AG08395 (cell line): ENCODE results near the gene SMC1B.
"Not testable (repeated sequence)": the region's sequence is repeated elsewhere in the genome, so short reads cannot be mapped to it uniquely, and the experiment has no call there.

Experiments used
- DNase-seq: peaks from one replicate; pipeline ENCODE4 v3.0.0; 2012; ENCODE audit warnings: mixed read lengths, low spot score

SMC1B gene

DNA sequence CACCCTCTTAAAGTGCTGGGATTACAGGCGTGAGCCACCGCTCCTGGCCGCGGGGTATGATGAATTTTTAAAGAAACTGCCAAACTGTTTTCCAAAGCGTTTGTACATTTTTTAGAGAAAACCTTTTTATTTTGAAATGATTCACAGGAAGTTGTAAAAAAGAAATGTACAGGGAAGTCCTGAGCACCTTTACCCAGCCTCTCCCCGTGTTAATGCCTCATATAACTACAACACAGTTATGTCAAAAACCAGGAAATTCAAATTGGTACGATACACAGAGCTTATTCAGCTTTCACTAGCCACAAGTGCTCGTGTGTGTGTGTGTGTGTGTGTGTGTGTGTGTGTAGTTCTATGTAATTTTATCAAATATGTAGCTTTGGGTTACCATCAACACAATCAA, 110.6 kb downstream of the SMC1B start:
- DNase-seq, result no peak

- DNase-seq, result no peak
These were observed 114.4 kb downstream of the SMC1B start for GRCh38 chr22:45298934-45299505.

GRCh38 chr22:45296628-45297297, 116.6 kb downstream of the SMC1B start:
- DNase-seq, result no peak

GRCh38 chr22:45295492-45295891, 117.9 kb downstream of the SMC1B start:
- DNase-seq, result no peak

- DNase-seq, result not testable (repeated sequence)
These were observed 118.4 kb downstream of the SMC1B start for GRCh38 chr22:45295004-45295403.
